Coronary artery (tissue), 2 donors: ENCODE measurements around the gene HPS6.

ENCODE experiments used
- DNase-seq: peaks from one replicate; pipeline ENCODE4 v3.0.0-alpha.2; 2017; ENCODE audit warnings: low spot score
- H3K27ac ChIP-seq, 2 donors: fragments of 200-600 bp; sonication (generic); one replicate each; pipeline ENCODE4 v1.5.1; 2016 to 2019
- H3K4me3 ChIP-seq: fragments of 200-600 bp; sonication (generic); 2 replicates; pipeline ENCODE4 v1.5.1; 2016; ENCODE audit warnings: mild to moderate bottlenecking, moderate library complexity
- CTCF ChIP-seq: fragments of 200-600 bp; sonication (generic); IDR thresholded peaks from one replicate; pipeline ENCODE4 v1.5.1; 2019; ENCODE audit warnings: antibody characterized with exemption

HPS6 gene

GRCh38 chr10:102064503-102064867 is 664 bp upstream of the HPS6 start:
- no peak for DNase-seq
- Histone ChIP-seq H3K27ac (peak overlapping the region; percentile 85 to 97), H3K4me3 (peak overlapping the region; percentile 97)
- no peak for TF ChIP-seq CTCF

GRCh38 chr10:102065561-102066398 is 631 bp downstream of the HPS6 start:
- TF ChIP-seq CTCF: no peak
- DNase-seq: no peak

GRCh38 chr10:102066399-102067088 is 1.4 kb downstream of the HPS6 start:
- Histone ChIP-seq H3K27ac (peak overlapping the region; percentile 85 to 97), H3K4me3 (peak overlapping the region; percentile 97)
- no peak for DNase-seq
- no peak for TF ChIP-seq CTCF

More at GRCh38 chr10:102065561-102066398, 631 bp downstream of the HPS6 start:
- Histone ChIP-seq H3K4me3 (peak overlapping the region; percentile 97), H3K27ac (peak overlapping the region; percentile 85 to 97)

GRCh38 chr10:102067091-102067916 is 2.2 kb downstream of the HPS6 start:
- no peak for TF ChIP-seq CTCF
- no peak for DNase-seq
- H3K4me3 ChIP-seq: peak overlapping the region; percentile 27
- H3K27ac ChIP-seq: no peak overlapping the region

GRCh38 chr10:102068216-102068615 is 3.1 kb downstream of the HPS6 start:
- DNase-seq: no peak
- Histone ChIP-seq H3K4me3 (no peak overlapping the region), H3K27ac (no peak overlapping the region)
- no peak for TF ChIP-seq CTCF

GRCh38 chr10:102069071-102069470 is 3.9 kb downstream of the HPS6 start:
- H3K4me3 ChIP-seq: no peak overlapping the region
- H3K27ac ChIP-seq: peak overlapping the region in 1 of 2 donors; percentile 0
- TF ChIP-seq CTCF: no peak
- no peak for DNase-seq
